Kidney tubule cell (primary cell): Measurements from ENCODE around the gene DMRT2.

ENCODE experiments used
- DNase-seq: peaks from one replicate; pipeline ENCODE4 v3.0.0-alpha.2; 2018; ENCODE audit warnings: low spot score

DMRT2 gene

GRCh38 chr9:1050125-1050895 lies at the start of gene DMRT2:
Gene DMRT2 (plus strand): TSS chr9:1050357. CDS start chr9:1051614, 1,257 bp downstream.
- peak; percentile 89 for DNase-seq

GRCh38 chr9:1001838-1002237 lies 48.3 kb upstream of the DMRT2 start:
- no peak for DNase-seq

DNA sequence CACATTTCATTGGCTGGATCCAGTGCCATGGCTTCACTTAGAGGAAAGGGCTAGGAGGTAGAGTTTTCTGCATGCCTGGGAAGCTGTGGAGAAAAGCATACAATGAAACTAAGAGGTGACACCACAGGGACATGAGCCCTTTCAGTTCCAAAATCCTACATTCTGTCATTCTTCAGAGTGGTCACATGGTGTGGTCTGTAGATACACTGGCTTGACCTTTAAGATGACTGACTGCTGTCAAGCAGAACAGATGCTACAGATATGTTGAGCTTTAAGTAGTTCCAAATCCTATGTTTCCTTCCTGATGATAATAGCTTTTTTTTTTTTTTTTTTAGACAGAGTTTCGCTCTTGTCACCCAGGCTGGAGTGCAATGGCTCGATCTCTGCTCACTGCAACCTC lies 47.5 kb upstream of the DMRT2 start:
- no peak for DNase-seq

DNA sequence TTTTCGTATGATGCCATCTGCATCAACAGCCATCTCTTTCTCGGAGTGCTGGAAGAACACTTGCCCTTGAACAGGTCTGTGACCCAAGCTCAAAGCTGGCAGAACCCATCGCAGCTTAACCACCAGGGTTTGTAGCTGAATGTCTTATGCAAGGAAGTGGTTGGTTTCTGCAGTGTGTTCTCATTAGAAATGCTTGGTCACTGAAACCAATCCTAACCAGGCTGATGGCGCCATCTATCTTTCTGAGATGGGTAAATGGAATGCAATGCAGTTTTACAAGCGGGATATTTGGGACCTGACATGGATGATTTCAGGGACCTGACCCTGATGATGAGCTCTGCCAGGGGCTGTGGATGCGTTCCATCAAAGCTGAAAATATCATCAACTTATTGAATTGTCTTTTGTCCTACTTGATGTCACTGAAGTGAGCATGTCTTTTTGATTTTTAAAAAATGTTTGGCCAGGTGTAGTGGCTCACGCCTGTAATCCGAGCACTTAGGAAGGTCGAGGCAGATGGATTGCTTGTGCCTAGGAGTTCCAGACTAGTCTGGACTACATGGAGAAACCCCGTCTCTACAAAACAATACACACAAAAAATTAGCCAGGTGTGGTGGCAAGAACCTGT lies 45.0 kb upstream of the DMRT2 start:
- peak; percentile 67 for DNase-seq

DNA sequence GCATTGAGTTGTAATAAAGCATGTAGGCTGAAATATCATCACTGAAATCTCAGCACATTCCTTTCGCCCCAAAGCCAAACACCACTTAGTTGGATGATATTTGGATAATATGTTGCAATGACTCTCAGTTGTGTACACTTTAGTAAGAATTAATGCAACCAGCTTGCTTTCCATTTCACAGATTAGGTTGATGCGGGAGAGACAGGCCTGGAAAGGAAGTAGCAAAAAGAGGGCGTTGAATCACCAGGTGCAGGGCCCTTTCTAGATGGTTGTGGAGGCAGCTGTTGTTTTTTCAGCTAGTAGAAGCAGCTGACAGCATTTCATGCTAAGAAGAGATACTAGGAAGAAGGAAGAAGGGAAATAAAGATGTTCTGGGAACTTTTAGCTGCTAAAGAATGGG lies 42.8 kb upstream of the DMRT2 start:
- no peak for DNase-seq

DNA sequence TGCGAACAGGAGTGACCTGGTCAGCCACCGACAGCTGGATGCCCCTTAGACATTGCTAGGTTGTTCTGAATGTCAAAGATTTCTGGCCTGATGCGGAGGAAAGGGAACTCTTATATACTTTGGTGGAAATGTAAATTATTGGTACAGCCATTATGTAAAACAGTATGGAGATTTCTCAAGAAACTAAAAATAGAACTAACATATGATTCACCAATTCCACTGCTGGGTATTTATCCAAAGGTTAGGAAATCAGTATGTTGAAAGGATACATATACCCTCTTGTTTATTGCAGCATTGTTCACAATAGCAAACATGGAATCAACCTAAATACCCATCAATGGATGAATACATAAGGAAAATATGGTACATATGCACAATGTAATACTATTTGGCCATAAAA lies 41.9 kb upstream of the DMRT2 start:
- no peak for DNase-seq

GRCh38 chr9:1009101-1009707 lies 41.0 kb upstream of the DMRT2 start:
- DNase-seq, result peak; percentile 71

DNA sequence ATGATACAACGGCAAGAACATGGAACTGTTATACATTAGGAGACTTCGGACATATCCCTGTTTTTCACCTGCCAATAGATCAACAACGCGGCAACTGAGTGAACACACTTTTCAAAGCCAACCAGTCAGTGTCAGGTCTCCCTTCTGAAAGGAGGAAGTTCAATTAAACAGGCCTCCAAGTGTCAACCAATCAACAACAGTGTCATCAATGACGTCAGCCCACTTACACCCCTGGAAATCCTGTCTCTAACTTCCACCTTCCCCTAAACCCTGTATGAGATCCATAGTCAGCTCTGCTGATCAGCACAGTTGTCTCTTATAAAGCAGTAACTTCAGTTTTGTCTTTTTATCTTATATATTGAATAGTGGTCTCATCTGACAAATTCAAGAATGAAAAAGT lies 37.1 kb upstream of the DMRT2 start:
- DNase-seq, result no peak

DNA sequence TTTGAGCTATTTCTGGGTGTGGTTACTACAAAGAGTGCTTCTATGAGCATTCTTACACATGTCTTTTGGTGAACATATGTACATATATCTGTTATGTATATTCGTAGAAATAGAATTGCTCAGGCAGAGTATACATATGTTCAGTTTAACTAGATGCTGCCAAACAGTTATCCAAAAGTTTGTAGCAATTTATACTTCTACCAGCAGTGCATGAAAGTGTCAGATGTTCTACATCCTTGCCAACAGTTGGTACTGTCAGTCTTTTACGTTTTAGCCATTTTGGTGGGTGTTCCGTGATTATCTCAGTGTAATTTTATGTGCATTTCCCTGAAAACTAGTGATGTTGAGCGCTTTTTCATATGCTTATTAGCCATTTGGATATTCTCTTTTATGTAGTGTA lies 35.9 kb upstream of the DMRT2 start:
- no peak for DNase-seq

- no peak for DNase-seq
Measured at GRCh38 chr9:1014640-1015039, 35.5 kb upstream of the DMRT2 start.

DNA sequence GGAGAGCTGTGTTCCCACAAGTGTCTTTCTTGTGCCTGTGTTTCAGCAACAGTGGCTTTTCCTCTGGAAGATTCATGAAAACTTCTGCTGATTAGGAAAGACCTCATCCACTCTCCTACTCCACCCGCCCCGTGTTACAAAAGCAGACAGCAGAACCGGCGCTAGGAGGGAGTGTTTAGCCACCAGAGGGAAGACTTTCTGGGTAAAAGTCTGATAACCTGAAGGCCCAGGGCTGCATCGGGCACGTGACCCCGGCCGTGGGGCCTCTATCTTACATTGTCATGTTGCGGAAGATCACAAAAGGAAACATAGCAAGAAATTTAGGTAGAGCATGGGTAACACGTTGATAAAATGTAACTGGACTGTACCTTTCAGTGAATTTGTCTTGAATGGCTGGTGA lies 32.0 kb upstream of the DMRT2 start:
- DNase-seq, result no peak

- no peak for DNase-seq
Measured at GRCh38 chr9:1024112-1024511, 26.0 kb upstream of the DMRT2 start.

- DNase-seq, result no peak
Measured at GRCh38 chr9:1025131-1025530, 25.0 kb upstream of the DMRT2 start.

- DNase-seq, result no peak
Measured at GRCh38 chr9:1026219-1026618, 23.9 kb upstream of the DMRT2 start.

- no peak for DNase-seq
Measured at GRCh38 chr9:1028501-1029190, 21.5 kb upstream of the DMRT2 start.

DNA sequence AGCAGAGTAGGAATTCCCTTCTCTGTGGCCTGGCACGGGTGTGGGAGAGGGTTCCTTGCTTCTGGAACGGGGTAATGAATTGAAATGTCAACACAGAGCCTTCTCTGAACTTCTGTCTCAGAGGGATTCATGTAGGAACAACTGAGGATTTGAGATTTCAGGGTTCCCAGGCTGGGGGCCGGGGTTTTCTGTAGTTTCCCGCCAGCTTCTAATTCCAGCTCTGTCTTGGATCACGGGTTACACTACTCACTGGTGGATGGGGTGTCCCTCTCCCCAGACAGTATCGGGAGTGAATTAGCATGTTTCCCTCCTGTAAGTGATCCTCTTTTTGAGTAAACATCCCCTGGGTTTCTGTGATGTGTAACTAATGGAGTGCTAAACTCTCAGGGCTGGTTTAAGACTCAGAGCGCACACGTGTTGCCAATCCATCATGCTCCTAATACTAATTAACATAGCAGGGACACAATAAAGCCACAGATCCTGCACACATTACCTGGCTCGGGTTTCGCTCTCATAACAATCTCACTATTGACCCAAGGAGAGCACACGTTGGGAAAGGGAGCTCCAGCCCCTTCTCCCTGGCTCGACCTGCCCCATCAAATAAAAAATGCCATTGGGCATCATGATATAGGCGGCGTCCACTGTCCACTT lies 18.1 kb upstream of the DMRT2 start:
- DNase-seq, result no peak

DNA sequence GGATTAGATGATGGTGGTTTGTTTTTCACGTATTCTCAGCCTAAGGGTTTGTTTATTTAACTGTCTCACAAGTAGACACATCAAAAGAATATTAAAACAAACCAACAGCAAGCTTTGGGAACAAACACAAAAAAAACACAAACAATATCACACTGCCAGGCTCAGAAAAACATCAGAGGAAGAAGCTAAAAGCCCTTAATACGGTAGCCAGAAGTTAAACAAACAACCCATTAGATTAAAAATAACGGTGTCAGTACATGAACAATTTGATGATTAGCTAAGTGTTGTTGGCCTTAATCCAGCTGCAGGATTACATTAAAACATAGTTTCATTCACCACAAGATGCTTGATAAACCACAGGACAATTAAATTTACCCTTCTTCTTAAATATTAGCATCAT lies 15.9 kb upstream of the DMRT2 start:
- DNase-seq, result no peak

GRCh38 chr9:1039589-1039988 lies 10.6 kb upstream of the DMRT2 start:
- no peak for DNase-seq

DNA sequence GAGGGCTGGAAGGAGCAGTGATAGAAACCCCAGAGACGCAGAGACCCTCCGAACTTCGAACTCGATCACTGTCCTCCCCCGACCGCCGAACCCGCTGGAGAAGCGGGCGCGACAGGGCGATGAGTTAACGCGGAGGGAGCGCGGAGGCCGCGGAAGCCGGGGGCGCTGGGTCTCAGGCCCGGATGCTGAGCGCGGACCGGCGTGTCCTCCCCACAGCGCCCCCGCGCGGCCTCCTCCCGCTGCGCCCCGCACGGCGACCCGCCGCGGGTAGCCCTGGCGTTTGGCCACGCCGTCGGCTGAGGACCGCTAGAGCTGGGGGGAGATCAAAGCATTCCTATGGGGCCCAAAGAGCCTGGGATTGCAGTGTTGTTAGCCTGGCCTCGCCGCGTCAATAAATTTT lies 7.7 kb upstream of the DMRT2 start:
- no peak for DNase-seq

DNA sequence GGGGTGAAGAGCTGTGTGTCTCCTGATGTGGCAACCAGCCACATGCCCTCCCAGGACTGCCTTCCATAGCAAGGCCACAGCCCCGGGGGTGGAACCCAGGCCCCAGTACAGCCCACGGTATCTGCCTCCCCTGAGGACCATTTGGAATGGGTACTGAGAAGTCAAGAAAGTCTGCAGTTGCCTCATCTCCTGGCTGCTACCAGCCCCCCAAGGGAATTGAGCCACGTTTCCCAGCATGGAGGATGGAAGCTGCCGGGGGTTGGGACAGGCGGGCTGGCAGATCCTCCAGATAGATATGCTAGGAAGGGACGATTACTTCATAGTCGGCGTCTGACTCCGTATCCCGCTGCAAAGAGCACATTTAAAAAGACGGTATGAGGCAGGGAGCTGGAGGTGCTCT lies 5.5 kb upstream of the DMRT2 start:
- no peak for DNase-seq

- no peak for DNase-seq
Measured at GRCh38 chr9:1046639-1047572, 3.3 kb upstream of the DMRT2 start.
